PC-9 (cell line): ENCODE measurements around the gene ARPC4.

Experiments
- CTCF ChIP-seq: fragments of 200-600 bp; sonication (generic); conservative IDR thresholded peaks from 2 replicates; pipeline ENCODE4 v1.6.1; 2017; ENCODE audit warnings: mixed run types, antibody characterized with exemption, mild to moderate bottlenecking, moderate library complexity
- EZH2 ChIP-seq: fragments of 200-600 bp; sonication (generic); IDR thresholded peaks from 2 replicates; pipeline ENCODE4 v1.8.0; 2017; ENCODE audit warnings: antibody characterized with exemption, low read depth

- TF ChIP-seq CTCF = peak; percentile 56
- TF ChIP-seq EZH2 = no peak
Measured at GRCh38 chr3:9826815-9827573, 34.1 kb downstream of the ARPC4 start.
